Purkinje cell (primary cell): ENCODE results near the gene ANXA4. TPM values are rescaled to one million over a fixed set of nuclear protein-coding genes. Genes with fewer than 3 reads are reported as not detected.

ENCODE experiments used
- polyA plus RNA-seq: library from polyadenylated mRNA; unstranded; fragments of >200 nt; fragmentation: Nextera tagmentation; gene quantifications from 2 replicates; pipeline ENCODE4 v1.2.1, GENCODE V29; 2014

The ANXA4 gene
- 5.4 and 6.9 TPM in 2 replicates for polyA plus RNA-seq

DNA sequence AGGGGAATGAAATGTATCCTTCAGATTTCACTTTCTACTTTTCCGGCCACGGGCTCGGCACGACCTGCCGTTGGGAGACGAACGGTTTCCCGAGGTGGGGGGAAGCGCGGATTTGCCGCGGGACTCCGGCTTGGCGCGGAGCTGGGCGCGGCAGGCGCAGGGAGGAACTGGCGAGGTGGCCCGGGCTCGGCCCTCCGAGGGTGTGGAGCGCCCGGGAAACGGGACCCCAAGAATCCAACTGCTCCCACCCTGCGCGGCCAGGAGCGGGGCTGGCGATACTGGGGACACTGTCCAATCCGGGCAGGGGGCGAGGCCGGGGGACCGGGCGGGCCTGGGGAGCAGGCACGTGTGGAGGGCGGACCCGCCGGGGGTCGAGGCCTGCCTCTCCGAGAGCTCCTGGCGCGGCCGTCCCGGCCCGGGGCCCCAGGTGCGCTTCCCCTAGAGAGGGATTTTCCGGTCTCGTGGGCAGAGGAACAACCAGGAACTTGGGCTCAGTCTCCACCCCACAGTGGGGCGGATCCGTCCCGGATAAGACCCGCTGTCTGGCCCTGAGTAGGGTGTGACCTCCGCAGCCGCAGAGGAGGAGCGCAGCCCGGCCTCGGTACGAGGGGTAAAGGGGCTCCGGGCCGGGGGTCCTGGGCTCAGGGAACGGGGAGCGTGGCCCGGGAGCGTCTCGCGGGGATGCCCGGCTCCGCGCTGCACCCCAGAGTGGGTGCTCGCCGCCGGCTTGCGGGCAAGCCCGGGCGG, at the start of gene ANXA4:
Gene ANXA4, plus strand, starts transcription at position 560 of the 747 bp plus-strand sequence. CDS start 39,432 bp downstream, outside the sequence.

GRCh38 chr2:69829256-69830044, 87.5 kb downstream of the ANXA4 start, which contains the start of gene GMCL1:
GMCL1 (plus strand) TSS chr2:69829660; CDS start chr2:69829893, 233 bp downstream.

Other genes starting within 250 kb of the ANXA4 start
- gene AAK1, start 98.4 kb upstream of the ANXA4 start, polyA plus RNA-seq, result 83.8 and 93.1 TPM in 2 replicates
- gene GMCL1, start 87.5 kb downstream of the ANXA4 start, polyA plus RNA-seq, result 4.1 and 8.7 TPM in 2 replicates
- gene SNRNP27, start 151.8 kb downstream of the ANXA4 start, polyA plus RNA-seq, result 142 and 146 TPM in 2 replicates
- gene MXD1, start 173.0 kb downstream of the ANXA4 start, polyA plus RNA-seq, result 5.6 and 14.5 TPM in 2 replicates
- not detected in 2 replicates for gene ASPRV1, start 219.5 kb downstream of the ANXA4 start, polyA plus RNA-seq